Measurements from ENCODE around the gene BOLL.
"Not testable (repeated sequence)": the region's sequence is repeated elsewhere in the genome, so short reads cannot be mapped to it uniquely, and the experiment has no call there.

BOLL gene

DNA sequence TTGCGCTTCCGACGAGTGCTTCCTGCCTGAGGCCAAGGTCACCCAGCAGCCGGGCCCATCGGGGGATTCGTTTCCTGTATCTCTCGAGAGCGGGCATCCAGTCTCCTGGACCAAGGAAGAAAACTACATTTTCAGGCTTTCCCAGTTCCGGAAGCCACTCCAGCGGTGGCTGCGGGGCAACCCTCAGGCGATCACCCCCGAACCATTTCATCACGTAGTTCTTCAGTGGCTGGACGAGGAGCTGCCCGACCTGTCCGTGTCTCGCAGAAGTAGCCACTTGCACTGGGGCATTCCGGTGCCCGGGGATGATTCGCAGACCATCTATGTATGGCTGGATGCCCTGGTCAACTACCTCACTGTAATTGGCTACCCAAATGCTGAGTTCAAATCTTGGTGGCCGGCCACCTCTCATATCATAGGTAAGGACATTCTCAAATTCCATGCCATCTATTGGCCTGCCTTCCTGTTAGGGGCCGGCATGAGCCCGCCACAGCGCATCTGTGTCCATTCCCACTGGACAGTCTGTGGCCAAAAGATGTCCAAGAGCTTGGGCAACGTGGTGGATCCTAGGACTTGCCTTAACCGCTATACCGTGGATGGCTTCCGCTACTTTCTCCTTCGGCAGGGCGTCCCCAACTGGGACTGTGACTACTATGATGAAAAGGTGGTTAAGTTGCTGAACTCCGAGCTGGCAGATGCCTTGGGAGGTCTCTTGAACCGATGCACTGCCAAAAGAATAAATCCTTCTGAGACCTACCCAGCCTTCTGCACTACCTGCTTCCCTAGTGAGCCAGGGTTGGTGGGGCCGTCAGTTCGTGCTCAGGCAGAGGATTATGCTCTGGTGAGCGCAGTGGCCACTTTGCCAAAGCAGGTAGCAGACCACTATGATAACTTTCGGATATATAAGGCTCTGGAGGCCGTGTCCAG lies 78.9 kb downstream of the BOLL start:
- peak; percentile 65 for DNase-seq

DNA sequence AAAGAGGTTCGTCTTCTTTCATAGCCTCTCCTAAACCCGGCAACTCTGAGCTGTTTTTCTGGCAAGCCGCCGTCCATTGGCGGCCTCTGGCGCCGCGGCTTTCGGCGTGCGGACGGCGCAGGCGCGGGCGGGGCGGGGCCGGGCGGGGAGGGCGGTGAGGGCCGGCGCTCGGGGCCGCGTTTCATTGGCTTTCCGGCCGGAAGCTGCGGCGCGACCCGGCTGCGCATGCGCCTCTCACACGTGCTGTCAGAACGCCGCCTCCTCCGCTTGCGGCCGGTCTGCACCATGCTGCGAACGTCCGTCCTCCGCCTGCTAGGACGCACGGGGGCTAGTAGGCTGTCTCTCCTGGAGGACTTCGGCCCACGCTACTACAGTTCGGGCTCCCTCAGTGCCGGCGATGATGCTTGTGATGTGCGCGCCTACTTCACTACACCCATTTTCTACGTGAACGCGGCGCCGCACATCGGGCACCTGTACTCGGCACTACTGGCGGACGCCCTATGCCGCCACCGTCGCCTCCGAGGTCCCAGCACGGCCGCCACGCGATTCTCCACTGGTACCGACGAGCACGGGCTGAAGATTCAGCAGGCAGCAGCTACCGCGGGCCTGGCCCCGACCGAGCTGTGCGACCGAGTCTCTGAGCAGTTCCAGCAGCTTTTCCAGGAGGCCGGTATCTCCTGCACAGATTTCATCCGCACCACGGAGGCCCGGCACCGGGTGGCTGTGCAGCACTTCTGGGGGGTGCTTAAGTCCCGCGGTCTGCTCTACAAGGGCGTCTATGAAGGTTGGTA lies 79.8 kb downstream of the BOLL start, which contains the start of gene MARS2:
Gene MARS2, plus strand, starts transcription at position 249 of the 791 bp plus-strand sequence. Its CDS starts 37 bp downstream, at position 286.
- peak; percentile 97 for DNase-seq

DNA sequence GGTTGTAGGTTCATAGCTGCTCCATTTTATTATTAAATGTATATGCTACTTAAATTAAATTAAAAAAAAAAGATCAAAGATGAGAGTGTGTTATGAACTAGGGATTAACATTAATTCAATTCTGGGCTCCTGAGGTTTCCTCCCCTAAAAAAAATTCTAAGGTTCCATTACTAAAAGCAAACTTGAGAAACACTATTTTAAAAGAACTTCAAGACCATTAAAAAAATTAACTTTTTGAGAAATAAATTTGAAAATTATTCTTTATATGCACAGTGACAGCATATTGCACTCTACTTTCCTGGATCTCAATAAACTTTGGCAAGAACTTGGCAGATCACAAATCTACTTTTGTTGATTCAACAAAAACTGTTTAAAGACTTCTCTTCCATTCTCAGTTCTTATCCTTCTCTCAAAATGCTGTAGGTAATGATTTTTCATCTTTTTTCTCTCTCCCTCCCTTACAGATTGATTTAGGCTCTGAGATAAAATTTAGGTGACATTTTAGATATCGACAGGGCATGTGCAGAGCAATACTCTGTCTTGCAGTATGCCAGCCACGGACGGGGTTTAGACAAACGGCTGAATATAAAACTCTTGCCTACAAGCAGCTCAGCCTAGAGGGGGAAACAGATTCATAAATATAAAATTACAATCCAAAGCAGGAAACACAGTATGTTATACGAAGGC lies 80.5 kb downstream of the BOLL start:
- no peak for DNase-seq

DNA sequence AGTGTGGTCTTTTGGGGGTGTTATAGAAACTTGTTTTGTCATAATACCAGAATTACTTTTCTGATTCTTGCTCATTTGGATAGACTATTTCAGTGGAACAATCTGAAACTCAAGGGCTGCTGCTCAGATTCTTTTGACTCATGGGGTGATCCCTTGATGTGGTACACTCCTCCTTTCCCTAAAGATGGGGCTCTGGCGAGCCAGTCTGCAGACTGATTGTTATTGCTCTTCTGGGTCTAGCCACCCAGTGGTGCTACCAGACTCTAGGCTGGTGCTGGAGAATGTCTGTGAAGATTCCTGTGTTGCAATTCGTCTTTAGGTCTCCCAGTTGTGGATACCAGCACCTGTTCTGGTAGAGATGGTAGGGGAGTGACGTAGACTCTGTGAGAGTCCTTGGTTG lies 84.2 kb downstream of the BOLL start:
- DNase-seq, result no peak

DNA sequence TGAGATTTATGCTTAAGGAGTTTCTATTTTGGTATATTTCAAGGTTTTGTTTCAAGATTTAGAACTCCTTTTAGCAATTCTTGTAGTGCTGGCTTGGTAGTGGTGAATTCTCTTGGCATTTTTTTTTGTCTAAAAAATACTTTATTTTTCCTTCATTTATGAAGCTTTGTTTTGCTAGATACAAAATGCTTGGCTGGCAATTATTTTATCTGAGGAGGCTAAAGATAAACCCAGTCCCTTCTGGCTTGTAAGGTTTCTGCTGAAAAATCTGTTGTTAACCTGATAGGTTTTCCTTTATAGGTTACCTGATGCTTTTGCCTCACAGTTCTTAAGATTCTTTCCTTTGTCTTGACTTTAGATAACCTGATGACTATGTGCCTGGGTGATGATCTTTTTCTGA lies 85.4 kb downstream of the BOLL start:
- not testable (repeated sequence) for DNase-seq

DNA sequence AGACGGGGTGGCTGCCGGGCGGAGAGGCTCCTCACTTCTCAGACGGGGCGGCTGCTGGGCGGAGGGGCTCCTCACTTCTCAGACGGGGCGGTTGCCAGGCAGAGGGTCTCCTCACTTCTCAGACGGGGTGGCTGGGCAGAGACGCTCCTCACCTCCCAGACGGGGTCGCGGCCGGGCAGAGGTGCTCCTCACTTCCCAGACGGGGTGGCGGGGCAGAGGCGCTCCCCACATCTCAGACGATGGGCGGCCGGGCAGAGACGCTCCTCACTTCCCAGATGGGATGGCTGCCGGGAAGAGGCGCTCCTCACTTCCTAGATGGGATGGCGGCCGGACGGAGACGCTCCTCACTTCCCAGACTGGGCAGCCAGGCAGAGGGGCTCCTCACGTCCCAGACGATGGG lies 88.5 kb downstream of the BOLL start:
- DNase-seq, result not testable (repeated sequence)

DNA sequence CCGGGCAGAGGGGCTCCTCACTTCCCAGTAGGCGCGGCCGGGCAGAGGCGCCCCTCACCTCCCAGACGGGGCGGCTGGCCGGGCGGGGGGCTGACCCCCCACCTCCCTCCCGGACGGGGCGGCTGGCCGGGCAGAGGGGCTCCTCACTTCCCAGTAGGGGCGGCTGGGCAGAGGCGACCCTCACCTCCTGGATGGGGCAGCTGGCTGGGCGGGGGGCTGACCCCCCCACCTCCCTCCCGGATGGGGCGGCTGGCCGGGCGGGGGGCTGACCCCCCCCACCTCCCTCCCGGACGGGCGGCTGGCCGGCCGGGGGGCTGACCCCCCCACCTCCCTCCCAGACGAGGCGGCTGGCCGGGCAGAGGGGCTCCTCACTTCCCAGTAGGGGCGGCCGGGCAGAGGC lies 89.1 kb downstream of the BOLL start:
- DNase-seq, result not testable (repeated sequence)

DNA sequence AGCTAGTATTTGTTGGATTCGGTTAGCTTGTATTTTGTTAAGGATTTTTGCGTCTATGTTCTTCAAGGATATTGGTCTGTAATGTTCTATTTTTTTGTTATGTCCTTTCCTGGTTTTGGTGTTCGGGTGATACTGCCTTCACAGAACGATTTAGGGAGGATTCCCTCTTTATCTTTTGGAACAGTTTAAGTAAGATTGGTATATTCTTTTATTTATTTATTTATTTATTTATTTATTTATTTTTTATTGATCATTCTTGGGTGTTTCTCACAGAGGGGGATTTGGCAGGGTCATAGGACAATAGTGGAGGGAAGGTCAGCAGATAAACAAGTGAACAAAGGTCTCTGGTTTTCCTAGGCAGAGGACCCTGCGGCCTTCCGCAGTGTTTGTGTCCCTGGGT lies 89.9 kb downstream of the BOLL start:
- DNase-seq, result not testable (repeated sequence)

DNA sequence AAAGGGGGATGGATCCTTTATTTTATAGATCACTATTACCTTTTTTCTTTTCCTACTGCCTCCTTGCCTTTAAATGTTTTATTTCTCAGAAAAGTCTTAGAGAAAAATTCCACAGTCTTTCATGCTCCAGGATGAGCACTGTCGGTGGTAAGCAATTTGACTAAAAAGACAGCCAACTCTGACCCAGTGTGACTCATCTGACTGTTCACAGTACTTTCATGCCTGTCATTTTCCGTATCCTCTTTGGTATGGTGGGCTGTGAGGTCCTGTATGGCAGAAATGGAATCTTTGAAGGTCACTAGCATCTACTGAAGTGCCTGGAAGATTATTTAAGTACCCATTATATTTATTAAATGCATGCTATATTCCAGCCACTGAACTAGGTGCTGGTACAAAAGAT lies 107.6 kb downstream of the BOLL start:
- no peak for DNase-seq

DNA sequence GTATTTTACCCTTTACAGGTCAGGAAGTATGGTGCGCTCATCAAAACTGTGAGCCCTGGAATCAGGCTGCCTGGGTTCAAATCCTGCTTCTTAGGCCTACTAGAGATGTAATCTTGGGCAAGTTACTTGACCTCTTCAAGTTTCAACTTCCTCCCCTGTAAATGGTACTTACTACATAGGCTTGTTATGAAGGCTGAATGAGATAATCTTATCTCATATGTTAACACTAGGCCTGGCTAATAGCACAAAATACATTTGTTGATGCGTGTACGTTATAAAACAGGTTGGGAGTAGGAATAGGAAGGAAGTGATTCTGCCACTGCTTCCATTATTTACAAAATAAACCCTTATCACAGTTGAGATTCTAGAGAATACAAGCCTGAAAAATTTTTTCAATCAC lies 108.1 kb downstream of the BOLL start:
- no peak for DNase-seq
